Activated naive CD8-positive, alpha-beta T cell treated with anti-CD3 and anti-CD28 coated beads for 36 hours (primary cell): ENCODE results near the gene MAFG. TPM values are rescaled to one million over a fixed set of nuclear protein-coding genes. Genes with fewer than 3 reads are reported as not detected.

Experiments used
- DNase-seq: peaks from one replicate; pipeline ENCODE4 v3.0.0; 2021
- H3K27ac Mint-ChIP-seq: one replicate; pipeline ENCODE4 v1.8.0; 2022; ENCODE audit warnings: mild to moderate bottlenecking, moderate library complexity, mixed read lengths
- H3K27me3 Mint-ChIP-seq: one replicate; pipeline ENCODE4 v1.8.0; 2022; ENCODE audit warnings: mild to moderate bottlenecking, mixed read lengths
- H3K36me3 Mint-ChIP-seq: one replicate; pipeline ENCODE4 v1.8.0; 2021; ENCODE audit warnings: mild to moderate bottlenecking, mixed read lengths
- H3K4me1 Mint-ChIP-seq: one replicate; pipeline ENCODE4 v1.8.0; 2021; ENCODE audit warnings: mixed read lengths
- H3K4me3 Mint-ChIP-seq: one replicate; pipeline ENCODE4 v1.8.0; 2022; ENCODE audit warnings: mild to moderate bottlenecking, moderate library complexity, mixed read lengths
- H3K9me3 Mint-ChIP-seq: one replicate; pipeline ENCODE4 v1.8.0; 2022; ENCODE audit warnings: mixed read lengths
- total RNA-seq, 2 experiments: library from RNA; stranded (reverse); gene quantifications; one replicate each; pipeline ENCODE4 v1.2.3, GENCODE V29; 2021

Gene MAFG
- total RNA-seq, 2 experiments from 2014 or later, result 18.4 to 19.2 TPM

- Mint-ChIP-seq H3K9me3 (no peaks in the 10 kb centered on the region), H3K4me3 (peak overlapping the region; percentile 88), H3K27ac (peak overlapping the region; percentile 68), H3K4me1 (peaks cover 19% of the 10 kb centered on the region), H3K27me3 (no peaks in the 10 kb centered on the region), H3K36me3 (peaks cover 53% of the 10 kb centered on the region)
- DNase-seq, result no peak
Observed at GRCh38 chr17:81888988-81889595, 38.4 kb downstream of the MAFG start.

- Mint-ChIP-seq H3K36me3 (peaks cover 53% of the 10 kb centered on the region), H3K9me3 (no peaks in the 10 kb centered on the region), H3K27ac (peak overlapping the region; percentile 70), H3K4me1 (peaks cover 18% of the 10 kb centered on the region), H3K27me3 (no peaks in the 10 kb centered on the region), H3K4me3 (peak overlapping the region; percentile 88)
- DNase-seq, result no peak
Observed at GRCh38 chr17:81888105-81888987, 39.2 kb downstream of the MAFG start.

- DNase-seq, result no peak
- no peaks in the 10 kb centered on the region for H3K9me3 Mint-ChIP-seq
- H3K4me1 Mint-ChIP-seq, result peaks cover 13% of the 10 kb centered on the region
- peaks cover 63% of the 10 kb centered on the region for H3K36me3 Mint-ChIP-seq
- H3K27ac Mint-ChIP-seq, result peak overlapping the region; percentile 46
- H3K27me3 Mint-ChIP-seq, result no peaks in the 10 kb centered on the region
- peak overlapping the region; percentile 14 for H3K4me3 Mint-ChIP-seq
Observed at GRCh38 chr17:81885869-81886548, 41.5 kb downstream of the MAFG start.

GRCh38 chr17:81885454-81885853, 42.1 kb downstream of the MAFG start:
- Mint-ChIP-seq H3K27me3 (no peaks in the 10 kb centered on the region), H3K4me1 (peaks cover 12% of the 10 kb centered on the region), H3K9me3 (no peaks in the 10 kb centered on the region), H3K4me3 (peak overlapping the region; percentile 14), H3K27ac (peak overlapping the region; percentile 46), H3K36me3 (peaks cover 58% of the 10 kb centered on the region)
- no peak for DNase-seq

- Mint-ChIP-seq H3K27ac (no peak overlapping the region), H3K4me1 (peaks cover 12% of the 10 kb centered on the region), H3K4me3 (no peak overlapping the region), H3K9me3 (no peaks in the 10 kb centered on the region), H3K27me3 (no peaks in the 10 kb centered on the region), H3K36me3 (peaks cover 53% of the 10 kb centered on the region)
- no peak for DNase-seq
Observed at GRCh38 chr17:81884968-81885367, 42.6 kb downstream of the MAFG start.

- Mint-ChIP-seq H3K4me1 (peaks cover 12% of the 10 kb centered on the region), H3K27ac (peak overlapping the region; percentile 29), H3K4me3 (no peak overlapping the region), H3K27me3 (no peaks in the 10 kb centered on the region), H3K36me3 (peaks cover 52% of the 10 kb centered on the region), H3K9me3 (no peaks in the 10 kb centered on the region)
- DNase-seq, result no peak
Observed at GRCh38 chr17:81884520-81884919, 43.0 kb downstream of the MAFG start.

- no peak overlapping the region for H3K27ac Mint-ChIP-seq
- peaks cover 31% of the 10 kb centered on the region for H3K36me3 Mint-ChIP-seq
Observed at GRCh38 chr17:81879121-81879520, 48.4 kb downstream of the MAFG start.

GRCh38 chr17:81878294-81878693, 49.2 kb downstream of the MAFG start:
- no peak overlapping the region for H3K4me3 Mint-ChIP-seq
- no peaks in the 10 kb centered on the region for H3K9me3 Mint-ChIP-seq
- no peak overlapping the region for H3K27ac Mint-ChIP-seq
- peaks cover 32% of the 10 kb centered on the region for H3K36me3 Mint-ChIP-seq
- H3K4me1 Mint-ChIP-seq, result peaks cover 13% of the 10 kb centered on the region
- no peaks in the 10 kb centered on the region for H3K27me3 Mint-ChIP-seq
- no peak for DNase-seq

More at GRCh38 chr17:81879121-81879520, 48.4 kb downstream of the MAFG start:
- no peak for DNase-seq
- Mint-ChIP-seq H3K9me3 (no peaks in the 10 kb centered on the region), H3K4me1 (peaks cover 7% of the 10 kb centered on the region), H3K27me3 (no peaks in the 10 kb centered on the region), H3K4me3 (no peak overlapping the region)

- no peak overlapping the region for H3K27ac Mint-ChIP-seq
Observed at GRCh38 chr17:81877569-81877968, 50.0 kb downstream of the MAFG start.

GRCh38 chr17:81871387-81872230, 55.9 kb downstream of the MAFG start:
- Mint-ChIP-seq H3K36me3 (peaks cover 24% of the 10 kb centered on the region), H3K27ac (peak overlapping the region; percentile 94), H3K4me1 (peaks cover 36% of the 10 kb centered on the region), H3K27me3 (no peaks in the 10 kb centered on the region), H3K9me3 (no peaks in the 10 kb centered on the region), H3K4me3 (peak overlapping the region; percentile 85)
- DNase-seq, result peak; percentile 97

More at GRCh38 chr17:81877569-81877968, 50.0 kb downstream of the MAFG start:
- peaks cover 20% of the 10 kb centered on the region for H3K4me1 Mint-ChIP-seq
- H3K27me3 Mint-ChIP-seq, result no peaks in the 10 kb centered on the region
- peaks cover 36% of the 10 kb centered on the region for H3K36me3 Mint-ChIP-seq
- no peak overlapping the region for H3K4me3 Mint-ChIP-seq
- no peak for DNase-seq
- H3K9me3 Mint-ChIP-seq, result no peaks in the 10 kb centered on the region

GRCh38 chr17:81870981-81871386, 56.6 kb downstream of the MAFG start, which contains the start of gene ARHGDIA:
ARHGDIA (minus strand) TSS chr17:81871337; CDS start chr17:81869930, 1,407 bp downstream.
- no peaks in the 10 kb centered on the region for H3K27me3 Mint-ChIP-seq
- H3K4me3 Mint-ChIP-seq, result peak within 1 kb of the TSS; percentile 93
- peaks cover 24% of the 10 kb centered on the region for H3K36me3 Mint-ChIP-seq
- no peak for DNase-seq
- H3K27ac Mint-ChIP-seq, result peak within 1 kb of the TSS; percentile 95
- peaks cover 37% of the 10 kb centered on the region for H3K4me1 Mint-ChIP-seq
- H3K9me3 Mint-ChIP-seq, result no peaks in the 10 kb centered on the region

- peaks cover 43% of the 10 kb centered on the region for H3K4me1 Mint-ChIP-seq
- no peaks in the 10 kb centered on the region for H3K27me3 Mint-ChIP-seq
- no peaks in the 10 kb centered on the region for H3K9me3 Mint-ChIP-seq
- H3K36me3 Mint-ChIP-seq, result peaks cover 26% of the 10 kb centered on the region
- H3K4me3 Mint-ChIP-seq, result peak overlapping the region; percentile 93
- H3K27ac Mint-ChIP-seq, result peak overlapping the region; percentile 95
- DNase-seq, result peak; percentile 63
Observed at GRCh38 chr17:81870131-81870980, 57.2 kb downstream of the MAFG start.

- H3K4me3 Mint-ChIP-seq, result peak overlapping the region; percentile 93
- no peaks in the 10 kb centered on the region for H3K9me3 Mint-ChIP-seq
- H3K27me3 Mint-ChIP-seq, result no peaks in the 10 kb centered on the region
- peaks cover 29% of the 10 kb centered on the region for H3K36me3 Mint-ChIP-seq
- H3K27ac Mint-ChIP-seq, result peak overlapping the region; percentile 95
- peaks cover 44% of the 10 kb centered on the region for H3K4me1 Mint-ChIP-seq
- peak; percentile 72 for DNase-seq
Observed at GRCh38 chr17:81869221-81870130, 58.1 kb downstream of the MAFG start.
